Measurements from ENCODE around the gene PGLYRP4. TPM values are rescaled to one million over a fixed set of nuclear protein-coding genes. Genes with fewer than 3 reads are reported as not detected.

PGLYRP4 gene
- total RNA-seq, 1 donor from 2014 or later = not detected

GRCh38 chr1:153380711-153381110 is 32.1 kb upstream of the PGLYRP4 start:
- no peak for DNase-seq (ENCODE audit: low spot score)
- intact Hi-C loops (cut with DNase I) = no loop called here

DNA sequence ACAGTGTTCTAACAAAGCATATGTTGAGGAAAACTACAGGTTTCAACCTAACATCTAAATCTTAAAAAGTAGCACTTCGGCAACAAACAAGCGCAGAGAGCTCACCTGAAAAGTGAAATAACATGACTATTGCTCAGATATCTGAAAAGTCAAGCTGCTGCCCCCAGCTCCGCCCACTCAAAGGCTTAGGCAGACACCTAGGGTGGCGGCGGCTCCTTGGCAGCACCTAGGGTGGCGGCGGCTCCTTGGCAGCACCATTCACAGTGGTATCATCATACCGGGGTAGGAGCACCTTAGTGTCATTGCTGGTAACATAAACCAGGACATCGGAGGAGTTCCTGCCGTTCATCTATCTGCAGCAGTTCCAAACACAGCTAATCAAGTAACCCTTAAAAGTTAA is 30.9 kb upstream of the PGLYRP4 start:
- DNase-seq (ENCODE audit: low spot score) = no peak
- intact Hi-C loops (cut with DNase I) = no loop called here

- intact Hi-C loops (cut with DNase I) = no loop called here
- no peak for DNase-seq (ENCODE audit: low spot score)
Observed at GRCh38 chr1:153375511-153375910, 26.9 kb upstream of the PGLYRP4 start, which contains the start of gene S100A12. TSS of gene S100A12 (minus strand) at chr1:153375621. CDS start at chr1:153374592, 1,029 bp downstream.

- DNase-seq (ENCODE audit: low spot score) = no peak
- intact Hi-C loops (cut with DNase I) = no loop called here
Observed at GRCh38 chr1:153374071-153374470, 25.4 kb upstream of the PGLYRP4 start.

DNA sequence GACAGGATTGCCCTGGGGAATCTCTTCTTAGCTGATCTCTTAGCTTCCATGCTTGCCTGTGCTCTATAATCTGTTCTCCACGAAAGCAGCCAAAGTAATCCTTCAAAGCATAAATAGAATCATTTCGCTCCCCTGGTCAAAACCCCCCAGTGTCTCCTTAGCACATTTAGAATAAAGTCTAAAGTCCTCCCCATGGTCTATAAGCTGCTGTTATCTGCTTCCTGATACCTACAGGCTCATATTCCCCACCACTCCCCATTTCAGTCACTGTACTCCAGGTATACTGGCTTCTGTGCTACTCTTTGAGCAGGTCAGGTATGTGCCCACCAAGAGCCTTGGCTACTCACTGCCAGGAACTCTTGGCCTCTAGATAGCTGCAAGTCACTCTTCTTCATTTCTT is 23.9 kb upstream of the PGLYRP4 start:
- intact Hi-C loops (cut with DNase I) = no loop called here
- DNase-seq (ENCODE audit: low spot score) = no peak

GRCh38 chr1:153371231-153371630 is 22.6 kb upstream of the PGLYRP4 start:
- intact Hi-C loops (cut with DNase I) = no loop called here
- no peak for DNase-seq (ENCODE audit: low spot score)

DNA sequence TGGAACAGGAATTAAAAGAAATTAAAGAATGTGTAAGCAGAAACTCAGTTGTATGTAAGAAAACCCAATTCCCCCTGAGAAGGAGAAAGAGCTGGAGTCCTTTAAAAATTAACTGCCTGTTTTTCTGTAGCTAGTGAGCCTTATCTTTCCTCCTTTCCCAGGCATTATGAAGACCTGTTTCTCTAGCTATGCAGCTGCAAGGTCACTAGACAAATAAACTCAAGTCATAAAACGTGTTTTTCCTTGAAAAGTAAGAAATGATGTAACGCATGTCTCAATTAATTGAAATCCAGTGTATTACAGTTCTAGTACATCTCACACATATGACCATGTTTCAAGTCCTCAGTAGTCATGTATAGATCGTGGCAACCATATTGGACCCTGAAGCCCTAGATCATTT is 21.5 kb upstream of the PGLYRP4 start:
- DNase-seq (ENCODE audit: low spot score) = no peak
- intact Hi-C loops (cut with DNase I) = no loop called here

GRCh38 chr1:153368495-153368894 is 19.9 kb upstream of the PGLYRP4 start:
- intact Hi-C loops (cut with DNase I) = no loop called here
- no peak for DNase-seq (ENCODE audit: low spot score)

DNA sequence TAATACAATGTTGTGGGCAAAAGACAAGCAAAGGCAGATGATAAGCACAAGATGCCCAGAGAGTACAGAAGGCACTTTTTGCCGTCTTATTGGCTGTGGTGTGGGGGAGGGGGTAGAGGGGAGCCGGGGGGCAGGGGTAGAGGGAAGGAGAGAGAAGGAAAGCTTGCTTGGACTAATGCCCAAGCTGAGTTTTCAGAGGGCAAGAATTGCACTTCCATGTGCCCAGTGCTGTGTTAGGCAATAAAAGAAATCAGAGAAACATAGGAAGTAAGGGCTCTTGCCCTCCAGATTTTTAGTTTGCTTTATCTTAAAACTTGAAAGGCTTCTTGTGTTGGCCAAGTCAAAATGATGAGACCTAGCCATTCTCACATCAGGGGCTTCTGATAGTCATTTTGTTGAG is 18.4 kb upstream of the PGLYRP4 start:
- intact Hi-C loops (cut with DNase I) = no loop called here
- no peak for DNase-seq (ENCODE audit: low spot score)

GRCh38 chr1:153366261-153366660 is 17.6 kb upstream of the PGLYRP4 start:
- DNase-seq (ENCODE audit: low spot score) = no peak
- intact Hi-C loops (cut with DNase I) = no loop called here

GRCh38 chr1:153365696-153366095 is 17.1 kb upstream of the PGLYRP4 start:
- no peak for DNase-seq (ENCODE audit: low spot score)
- intact Hi-C loops (cut with DNase I) = no loop called here

- intact Hi-C loops (cut with DNase I) = no loop called here
- no peak for DNase-seq (ENCODE audit: low spot score)
Observed at GRCh38 chr1:153364766-153365666, 16.4 kb upstream of the PGLYRP4 start.

DNA sequence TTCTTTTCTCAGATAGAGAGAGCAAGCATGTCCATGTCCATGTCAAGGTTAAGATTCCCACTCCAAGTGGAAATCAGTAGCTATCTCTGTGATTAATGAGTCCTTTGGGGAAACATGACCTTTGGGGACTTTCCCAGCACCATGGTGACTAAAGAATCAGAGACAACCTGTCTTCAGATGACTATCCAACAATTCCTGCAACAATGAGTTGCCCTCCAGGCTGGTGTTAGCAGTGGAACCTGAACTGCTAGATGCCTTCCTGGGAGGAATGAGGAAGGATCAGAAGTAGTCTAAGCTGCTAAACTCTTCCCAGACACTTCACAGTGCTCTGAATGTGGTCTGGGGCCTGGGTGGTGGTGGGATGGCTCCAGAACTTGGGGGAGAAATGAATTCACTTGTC is 15.5 kb upstream of the PGLYRP4 start:
- no peak for DNase-seq (ENCODE audit: low spot score)
- intact Hi-C loops (cut with DNase I) = no loop called here

DNA sequence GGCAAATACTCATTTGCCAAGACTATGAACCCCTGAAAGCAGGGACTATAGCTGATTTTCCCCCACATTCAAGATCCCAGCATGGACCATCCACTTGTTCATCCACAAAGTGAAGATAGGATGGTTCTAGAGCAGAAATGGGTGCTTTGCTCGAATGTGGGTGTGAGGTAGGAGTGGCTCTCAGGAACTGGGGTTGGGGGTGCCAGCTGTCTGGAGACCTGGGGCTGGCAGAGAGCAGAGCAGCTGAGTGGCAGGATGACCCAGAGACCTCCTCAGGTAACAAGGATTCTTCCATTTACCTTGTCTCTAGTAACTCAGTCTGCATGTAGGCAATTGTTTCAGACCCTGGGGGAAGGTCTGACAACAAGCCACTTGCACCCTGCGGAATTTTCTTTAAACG is 15.0 kb upstream of the PGLYRP4 start:
- DNase-seq (ENCODE audit: low spot score) = no peak
- intact Hi-C loops (cut with DNase I) = no loop called here

- intact Hi-C loops (cut with DNase I) = no loop called here
- DNase-seq (ENCODE audit: low spot score) = no peak
Observed at GRCh38 chr1:153362187-153362775, 13.6 kb upstream of the PGLYRP4 start.

DNA sequence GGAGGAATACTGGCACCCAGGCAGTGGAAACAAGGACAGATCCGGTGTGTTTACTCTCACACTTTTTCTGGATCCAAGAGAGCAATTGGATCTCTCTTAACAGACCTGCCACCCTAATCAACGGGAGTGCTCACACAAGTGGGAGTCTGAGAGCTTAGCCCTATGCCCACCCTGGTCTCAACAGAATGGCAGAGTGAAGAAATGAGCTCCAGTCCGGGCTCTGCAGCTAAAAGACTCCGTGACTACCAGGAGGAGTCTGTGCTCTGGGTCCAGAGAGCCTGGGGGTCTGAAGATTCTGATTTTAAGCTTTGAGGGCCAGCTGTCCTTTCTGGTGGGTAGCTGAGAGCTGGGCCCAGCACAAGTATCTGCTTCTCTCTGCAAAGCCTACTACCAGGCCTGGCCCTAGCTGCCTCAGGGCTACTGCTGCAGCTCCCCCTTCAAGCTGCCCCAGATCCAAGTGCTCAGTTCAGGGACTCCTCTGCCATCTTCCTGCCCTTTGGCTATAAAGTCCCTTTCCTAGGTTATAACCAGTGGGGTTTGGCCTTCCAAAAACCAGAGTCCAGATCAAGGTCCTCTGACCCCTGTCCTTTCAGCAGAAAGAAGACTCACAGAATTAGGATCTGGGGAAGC is 13.0 kb upstream of the PGLYRP4 start:
- no peak for DNase-seq (ENCODE audit: low spot score)
- intact Hi-C loops (cut with DNase I) = no loop called here

- intact Hi-C loops (cut with DNase I) = no loop called here
- DNase-seq (ENCODE audit: low spot score) = no peak
Observed at GRCh38 chr1:153360592-153361479, 12.2 kb upstream of the PGLYRP4 start.

GRCh38 chr1:153360190-153360589 is 11.5 kb upstream of the PGLYRP4 start:
- DNase-seq (ENCODE audit: low spot score) = no peak
- intact Hi-C loops (cut with DNase I) = no loop called here

- intact Hi-C loops (cut with DNase I) = no loop called here
- DNase-seq (ENCODE audit: low spot score) = no peak
Observed at GRCh38 chr1:153359241-153359640, 10.6 kb upstream of the PGLYRP4 start.

DNA sequence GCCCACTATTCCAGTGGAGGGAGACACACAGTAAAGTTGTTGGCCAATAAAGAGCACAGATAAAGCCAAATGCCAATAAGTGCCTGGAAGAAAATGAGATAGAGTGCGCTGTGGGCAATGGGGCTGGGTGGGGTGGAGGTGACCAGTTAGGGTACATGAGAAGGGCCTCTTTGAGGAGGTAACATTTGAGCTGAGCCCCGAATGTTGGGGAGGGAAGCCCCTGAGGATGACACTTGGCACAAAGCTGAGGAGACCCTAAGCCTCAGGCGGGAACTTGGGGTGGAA is 10.0 kb upstream of the PGLYRP4 start:
- intact Hi-C loops (cut with DNase I) = no loop called here
- no peak for DNase-seq (ENCODE audit: low spot score)

Measured in cardiac septum (tissue), 1 donor.